Activated CD4-positive, alpha-beta T cell treated with anti-CD3 and anti-CD28 coated beads for 1 hour (primary cell): ENCODE measurements around the gene FZD2.
"Not testable (repeated sequence)": the region's sequence is repeated elsewhere in the genome, so short reads cannot be mapped to it uniquely, and the experiment has no call there.

ENCODE experiments used
- DNase-seq: peaks from one replicate; pipeline ENCODE4 v3.0.0-alpha.2; 2020

The FZD2 gene

GRCh38 chr17:44556832-44557606 lies at the start of gene FZD2:
TSS of gene FZD2 (plus strand) at chr17:44557484. CDS start at chr17:44557689, 205 bp downstream.
- DNase-seq = peak; percentile 11

GRCh38 chr17:44511241-44512134 lies 45.8 kb upstream of the FZD2 start:
- DNase-seq = not testable (repeated sequence)

- DNase-seq = no peak
These were observed 39.3 kb upstream of the FZD2 start for GRCh38 chr17:44518032-44518431.

GRCh38 chr17:44522883-44523671 lies 34.2 kb upstream of the FZD2 start:
- peak; percentile 23 for DNase-seq

GRCh38 chr17:44523672-44523972 lies 33.7 kb upstream of the FZD2 start:
- DNase-seq = no peak

- DNase-seq = no peak
These were observed 30.2 kb upstream of the FZD2 start for GRCh38 chr17:44527102-44527501.

- no peak for DNase-seq
These were observed 29.3 kb upstream of the FZD2 start for GRCh38 chr17:44527954-44528353.

GRCh38 chr17:44529864-44530263 lies 27.4 kb upstream of the FZD2 start:
- no peak for DNase-seq

GRCh38 chr17:44530896-44531418 lies 26.3 kb upstream of the FZD2 start:
- DNase-seq = no peak

- peak; percentile 76 for DNase-seq
These were observed 23.6 kb upstream of the FZD2 start for GRCh38 chr17:44533533-44534246.

- DNase-seq = no peak
These were observed 21.0 kb upstream of the FZD2 start for GRCh38 chr17:44536090-44536953.

GRCh38 chr17:44537922-44538321 lies 19.4 kb upstream of the FZD2 start:
- DNase-seq = not testable (repeated sequence)

- no peak for DNase-seq
These were observed 17.6 kb upstream of the FZD2 start for GRCh38 chr17:44539673-44540072.

- DNase-seq = no peak
These were observed 16.8 kb upstream of the FZD2 start for GRCh38 chr17:44540246-44541084.

GRCh38 chr17:44541884-44542581 lies 15.3 kb upstream of the FZD2 start:
- no peak for DNase-seq

- DNase-seq = no peak
These were observed 13.9 kb upstream of the FZD2 start for GRCh38 chr17:44543213-44543904.

GRCh38 chr17:44543905-44544523 lies 13.3 kb upstream of the FZD2 start:
- no peak for DNase-seq
